ENCODE measurements around the gene ARID1B. TPM values are rescaled to one million over a fixed set of nuclear protein-coding genes. Genes with fewer than 3 reads are reported as not detected.

Gene ARID1B
- total and polyA plus RNA-seq, 2 of the 4 experiments (the other 2 are of a cell fraction), result 14.5 to 20.1 TPM

- Histone ChIP-seq H2AK5ac (ENCODE audit: low read depth, low read length) (no peak overlapping the region), H2BK20ac (ENCODE audit: low read depth, low read length) (no peak overlapping the region), H3K23ac (ENCODE audit: low read depth, low read length) (no peak overlapping the region), H3K27me3 (ENCODE audit: control insufficient read depth, insufficient read depth, low read length) (no peaks in the 10 kb centered on the region), H2BK15ac (ENCODE audit: low read depth, low read length) (no peak overlapping the region), H3K9me1 (ENCODE audit: insufficient read depth, low read length) (peaks cover 14% of the 10 kb centered on the region; the same call in 1 of the 2 replicates), H3K4me2 (ENCODE audit: low read depth, low read length) (no peak overlapping the region), H3K14ac (replicated peaks; ENCODE audit: low read depth, low read length) (no peak overlapping the region), H3K36me3 (ENCODE audit: control insufficient read depth, insufficient read depth, low read length) (peaks cover 40% of the 10 kb centered on the region), H2BK5ac (ENCODE audit: low read depth, low read length, poor library complexity, severe bottlenecking) (no peak overlapping the region), H4K91ac (ENCODE audit: insufficient read depth, low read depth, low read length) (no peak overlapping the region), H4K8ac (ENCODE audit: low read depth in 2 of 2, low read length in 2 of 2) (no peak overlapping the region), H3K9me3 (ENCODE audit: control insufficient read depth, insufficient read depth, low read length) (no peaks in the 10 kb centered on the region), H3K18ac (ENCODE audit: low read depth, low read length) (no peak overlapping the region), H4K5ac (ENCODE audit: low read depth, low read length) (no peak overlapping the region), H2AFZ (replicated peaks; ENCODE audit: low read length, poor library complexity) (no peak overlapping the region), H3K4ac (ENCODE audit: low read depth, low read length) (no peak overlapping the region), H3K56ac (ENCODE audit: extremely low read depth, insufficient read depth, low read length) (no peak overlapping the region), H3K9ac (ENCODE audit: low read depth, low read length) (no peak overlapping the region), H2AK9ac (replicated peaks; ENCODE audit: low read depth, low read length, poor library complexity) (no peak overlapping the region), H4K20me1 (ENCODE audit: insufficient read depth, low read length) (no peaks in the 10 kb centered on the region), H3K4me3 (ENCODE audit: insufficient read depth, low read depth, low read length) (no peak overlapping the region), H3K79me1 (ENCODE audit: low read depth in 1 of 2, low read length in 2 of 2) (peaks cover 3 to 9% of the 10 kb centered on the region in 2 experiments; a peak in 2 of 4 replicates), H2BK120ac (ENCODE audit: low read depth, low read length) (no peak overlapping the region), H3K4me1 (ENCODE audit: control insufficient read depth, insufficient read depth, low read length) (no peaks in the 10 kb centered on the region), H3K27ac (ENCODE audit: insufficient read depth, low read length) (no peak overlapping the region)
- WGBS, 2 experiments (ENCODE audit: extremely low coverage in 2 of 2, insufficient read length in 1 of 2), result 93% methylated on average over 4 of the region's 11 CpGs; no CpG with 5 or more reads in 1 of the 2 experiments
- ATAC-seq (ENCODE audit: low read depth) (no peak), DNase-seq (no peak)
- BruUV-seq (replicated peaks), result no TSS peak
- intact Hi-C loops (cut with micrococcal nuclease) (no loop called here), in situ Hi-C loops (cut with MboI; ENCODE audit: low sequenced_read_pairs) (no loop called here), dilution Hi-C loops (cut with HindIII; ENCODE audit: low sequenced_read_pairs, unreplicated experiment) (no loop called here)
- ChIA-PET POLR2A (ENCODE audit: unreplicated experiment) (no interaction called here), CTCF (no interaction called here)
- TF ChIP-seq CEBPB (IDR thresholded peaks at IDR 0.05; ENCODE audit: low read depth, low read length) (no peak), CTCF (conservative IDR thresholded peaks at IDR 0.05; ENCODE audit: low read depth, low read length) (no peak), BHLHE40 (IDR thresholded peaks at IDR 0.05; ENCODE audit: low read depth, low read length) (no peak), MXI1 (IDR thresholded peaks at IDR 0.05; ENCODE audit: borderline replicate concordance, low read depth, low read length) (no peak), POLR2A (IDR thresholded peaks at IDR 0.05; ENCODE audit: low read depth, low read length) (no peak), SMC3 (IDR thresholded peaks at IDR 0.05; ENCODE audit: low read depth, low read length) (no peak), RCOR1 (IDR thresholded peaks at IDR 0.05; ENCODE audit: insufficient replicate concordance, low read length) (no peak), CHD1 (IDR thresholded peaks at IDR 0.05; ENCODE audit: low read depth, low read length) (no peak), NFE2L2 (IDR thresholded peaks at IDR 0.05; ENCODE audit: low read depth, low read length) (no peak), MAFK (IDR thresholded peaks at IDR 0.05; ENCODE audit: low read depth, low read length) (no peak), USF2 (IDR thresholded peaks at IDR 0.05; ENCODE audit: low read depth, low read length) (no peak), MAZ (IDR thresholded peaks at IDR 0.05; ENCODE audit: borderline replicate concordance, low read depth, low read length) (no peak), FOS (IDR thresholded peaks at IDR 0.05; ENCODE audit: low read depth, low read length) (no peak)
These were observed 428.5 kb downstream of the ARID1B start for GRCh38 chr6:157205473-157206358.

Data from IMR-90 (cell line).